Measurements from ENCODE around the gene FMNL2. TPM values are rescaled to one million over a fixed set of nuclear protein-coding genes. Genes with fewer than 3 reads are reported as not detected.
"Not testable (repeated sequence)": the region's sequence is repeated elsewhere in the genome, so short reads cannot be mapped to it uniquely, and the experiment has no call there.

Gene FMNL2
- polyA plus RNA-seq, 1 donor, result 20.4 TPM

DNA sequence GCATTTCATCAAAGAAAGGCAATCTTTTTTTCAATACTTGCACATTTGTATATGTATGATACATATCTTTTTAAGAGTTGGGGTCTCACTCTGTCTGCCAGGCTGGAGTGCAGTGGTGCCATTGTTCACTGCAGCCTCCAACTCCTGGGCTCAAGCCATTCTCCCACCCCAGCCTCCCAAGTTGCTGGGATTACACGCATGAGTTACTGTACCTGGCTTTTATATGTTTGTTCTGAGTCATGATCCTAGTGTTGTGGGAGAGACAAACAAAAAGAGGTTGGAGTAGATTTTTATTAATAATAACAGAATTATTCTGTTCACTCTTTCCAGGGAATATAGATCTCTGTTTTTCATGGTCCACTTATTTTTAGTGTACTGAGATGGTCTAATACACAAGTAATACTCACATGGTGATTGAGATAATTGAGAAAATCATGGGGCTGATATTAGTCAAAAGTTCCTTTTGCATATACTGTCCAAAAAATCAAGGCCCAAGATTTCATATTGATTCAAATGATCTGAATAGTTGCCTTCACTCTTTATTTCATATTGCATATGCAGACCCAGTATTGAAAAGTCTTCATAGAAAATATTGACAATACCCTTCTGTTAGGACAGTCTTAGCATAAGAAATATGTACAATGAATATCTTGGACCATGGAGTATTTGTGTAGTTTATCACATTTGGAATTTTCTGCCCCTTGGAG, 138.3 kb downstream of the FMNL2 start:
- DNase-seq, result no peak

DNA sequence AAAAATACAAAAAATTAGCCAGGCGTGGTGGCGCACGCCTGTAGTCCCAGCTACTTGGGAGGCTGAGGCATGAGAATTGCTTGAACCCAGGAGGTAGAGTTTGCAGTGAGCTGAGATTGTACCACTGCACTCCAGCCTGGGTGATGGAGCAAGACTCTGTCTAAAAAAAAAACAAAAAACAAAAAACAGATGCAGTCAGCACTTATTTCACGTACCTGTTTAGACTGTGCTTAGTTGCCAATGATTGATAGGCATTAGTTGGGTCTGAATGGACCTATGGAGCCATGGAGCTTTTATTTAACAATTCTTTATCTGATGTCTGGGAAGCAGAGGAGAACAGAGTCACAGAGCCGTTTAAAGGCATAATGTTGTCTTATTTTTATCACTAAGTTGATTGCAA, 139.5 kb downstream of the FMNL2 start:
- DNase-seq, result not testable (repeated sequence)

DNA sequence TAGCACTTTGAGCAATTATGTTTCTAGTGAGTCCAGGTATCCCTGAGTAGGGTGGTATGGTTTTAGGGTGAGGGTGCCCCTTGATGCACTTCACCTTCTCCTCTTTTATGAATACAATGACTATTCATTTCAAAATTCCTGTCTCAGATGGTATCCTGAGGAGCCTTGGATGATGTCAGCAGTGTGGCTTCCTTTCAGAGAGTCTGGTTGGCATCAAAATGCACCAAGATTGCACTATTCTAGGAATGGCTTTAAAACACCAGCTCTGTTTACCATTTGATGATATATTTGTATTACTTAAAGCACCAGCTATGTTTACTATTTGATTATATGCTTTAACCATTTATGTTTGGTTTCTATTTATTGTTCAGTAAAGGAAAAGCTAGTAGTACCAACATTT, 141.0 kb downstream of the FMNL2 start:
- DNase-seq, result no peak

DNA sequence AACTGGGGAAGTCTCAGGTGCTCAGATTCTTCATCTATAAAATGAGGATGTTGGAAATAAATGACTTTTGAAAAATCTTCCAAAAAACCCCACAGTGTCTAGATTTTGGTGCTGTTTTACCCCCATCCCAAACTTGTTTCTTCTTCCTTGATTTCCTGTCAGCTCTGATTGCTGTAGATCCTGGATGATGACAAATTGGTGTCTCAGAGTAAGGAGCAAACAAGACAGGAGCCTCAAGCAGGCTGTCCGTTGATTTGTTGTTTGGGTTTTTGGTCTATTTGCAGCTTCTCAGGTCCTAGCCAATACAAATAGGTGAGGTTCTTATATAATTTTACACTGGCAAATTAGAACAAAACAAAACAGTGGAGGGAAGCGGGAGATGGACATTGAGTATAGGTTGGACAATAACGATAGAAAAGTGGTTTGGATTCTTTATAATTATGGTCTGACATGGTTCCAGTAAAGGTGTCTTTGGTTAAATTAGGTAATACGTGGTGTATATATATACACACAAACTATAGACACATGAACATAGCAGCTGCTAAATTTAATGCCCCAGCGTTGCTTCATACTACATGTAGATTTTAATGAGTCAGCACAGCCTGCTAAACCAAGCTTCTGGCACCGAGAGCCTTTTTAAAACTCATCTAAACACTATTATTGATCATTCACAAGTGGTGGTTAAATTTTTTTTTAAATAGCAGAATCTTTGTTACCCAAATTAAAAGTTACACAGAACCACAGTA, 142.5 kb downstream of the FMNL2 start:
- DNase-seq, result no peak

DNA sequence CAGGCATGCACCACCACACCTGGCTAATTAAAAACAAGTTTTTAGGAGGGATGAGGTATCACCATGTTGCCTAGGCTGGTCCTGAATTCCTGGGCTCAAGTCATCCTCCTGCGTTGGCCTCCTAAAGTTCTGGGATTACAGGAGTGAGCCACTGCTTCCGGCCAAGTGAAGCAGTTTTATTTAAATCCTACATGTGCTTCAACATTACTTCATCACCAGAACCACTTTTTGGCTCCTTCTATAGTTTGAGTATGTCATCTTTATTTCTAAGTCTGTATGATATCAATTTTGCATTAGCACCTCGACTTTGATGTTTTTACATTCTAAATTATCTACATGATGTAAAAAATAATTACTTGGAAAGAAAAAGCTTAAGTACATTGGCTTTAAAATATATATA, 144.3 kb downstream of the FMNL2 start:
- DNase-seq, result no peak

DNA sequence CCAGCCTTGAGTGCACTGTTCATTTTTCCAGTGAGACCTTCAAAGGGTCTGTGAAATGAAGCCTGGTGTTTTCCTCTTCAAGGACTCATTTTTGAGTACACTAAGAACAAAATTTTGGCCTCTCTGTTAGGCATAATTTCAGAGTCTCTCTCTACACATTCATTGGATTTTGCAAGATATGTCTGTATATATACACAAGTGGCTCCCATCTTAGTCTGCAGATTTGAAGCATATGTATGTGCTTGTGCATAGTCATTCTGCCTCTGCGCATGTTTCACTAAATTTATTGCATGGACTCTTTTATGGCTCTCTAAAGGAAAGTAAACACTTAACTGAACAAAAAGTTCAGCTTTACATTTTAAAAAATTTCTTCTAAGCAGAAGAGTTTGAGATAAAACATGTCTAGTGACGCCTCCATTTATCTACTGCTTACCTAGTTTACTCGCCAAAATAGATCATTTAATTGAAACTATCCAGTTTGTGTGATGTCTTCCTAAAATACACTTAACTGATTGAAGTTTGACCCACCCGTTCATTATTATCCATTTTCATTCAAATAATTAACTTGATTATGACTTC, 145.9 kb downstream of the FMNL2 start:
- DNase-seq, result no peak

DNA sequence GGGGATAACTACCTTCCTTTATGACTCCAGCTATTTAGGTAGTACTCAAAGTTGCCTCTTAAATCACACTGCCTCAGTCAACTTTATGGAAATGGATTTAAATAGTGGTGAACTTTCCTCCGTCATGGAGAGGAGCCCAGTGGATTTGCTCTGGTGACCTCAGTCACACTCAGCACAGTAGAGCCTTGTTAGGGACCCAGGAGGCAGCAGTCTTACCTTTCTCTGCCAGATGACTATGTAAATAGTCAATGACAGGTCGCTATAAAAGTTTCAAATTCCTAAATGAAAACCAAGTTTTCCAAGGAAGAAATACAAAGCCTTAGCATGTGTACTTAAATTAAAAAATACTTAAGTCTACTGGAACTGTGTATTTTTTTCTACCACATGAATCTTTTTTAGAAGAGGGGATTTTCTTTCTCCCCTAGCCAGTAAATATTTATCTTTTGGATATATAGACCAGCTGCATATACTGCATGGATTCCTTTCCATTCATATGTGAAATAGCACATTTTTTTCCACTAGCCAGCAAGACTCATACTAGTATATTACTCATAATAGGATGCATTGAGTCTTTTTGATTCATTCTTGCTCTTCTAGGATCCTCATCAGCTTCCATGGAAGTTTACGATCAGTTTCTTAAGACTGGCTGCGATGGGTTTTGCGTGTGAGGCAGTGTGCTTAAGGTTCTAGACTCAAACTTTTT, 147.1 kb downstream of the FMNL2 start:
- DNase-seq, result no peak

DNA sequence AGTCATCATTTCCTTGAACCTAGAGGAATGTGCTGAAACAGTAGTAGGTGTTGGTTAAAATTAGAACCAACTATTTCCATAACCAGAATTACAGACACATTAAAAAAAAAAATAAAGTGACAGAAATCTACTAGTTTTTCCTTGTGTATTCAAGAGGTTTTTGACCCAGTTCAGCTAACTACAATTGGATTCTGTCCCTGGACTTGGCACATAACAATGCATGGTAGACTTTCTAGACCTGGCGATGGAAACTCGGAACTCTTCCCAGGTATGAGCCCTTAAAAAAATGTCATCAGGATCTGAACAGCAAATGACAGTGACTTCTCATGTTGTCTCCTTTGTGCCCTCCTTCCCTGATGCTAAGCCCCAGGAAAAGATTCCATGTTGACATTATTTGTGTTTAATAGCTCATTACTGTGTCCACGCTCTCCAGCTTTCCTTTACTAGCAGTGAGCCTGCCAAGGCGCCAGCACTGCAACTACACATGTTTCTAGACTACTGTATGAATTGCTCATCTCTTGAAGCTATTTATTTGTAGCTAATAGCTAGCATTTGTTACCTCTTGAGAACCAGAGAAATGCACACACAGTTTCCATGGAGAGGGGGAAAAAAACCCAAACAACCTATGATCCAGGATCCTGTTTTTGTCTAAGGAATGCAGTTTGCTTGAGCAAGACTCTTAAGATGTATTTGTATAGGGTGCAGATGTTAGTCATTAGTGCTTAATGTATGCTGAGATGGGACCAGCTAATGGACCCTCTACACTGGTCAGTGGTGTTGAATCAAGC, 148.5 kb downstream of the FMNL2 start:
- DNase-seq, result peak; percentile 79

DNA sequence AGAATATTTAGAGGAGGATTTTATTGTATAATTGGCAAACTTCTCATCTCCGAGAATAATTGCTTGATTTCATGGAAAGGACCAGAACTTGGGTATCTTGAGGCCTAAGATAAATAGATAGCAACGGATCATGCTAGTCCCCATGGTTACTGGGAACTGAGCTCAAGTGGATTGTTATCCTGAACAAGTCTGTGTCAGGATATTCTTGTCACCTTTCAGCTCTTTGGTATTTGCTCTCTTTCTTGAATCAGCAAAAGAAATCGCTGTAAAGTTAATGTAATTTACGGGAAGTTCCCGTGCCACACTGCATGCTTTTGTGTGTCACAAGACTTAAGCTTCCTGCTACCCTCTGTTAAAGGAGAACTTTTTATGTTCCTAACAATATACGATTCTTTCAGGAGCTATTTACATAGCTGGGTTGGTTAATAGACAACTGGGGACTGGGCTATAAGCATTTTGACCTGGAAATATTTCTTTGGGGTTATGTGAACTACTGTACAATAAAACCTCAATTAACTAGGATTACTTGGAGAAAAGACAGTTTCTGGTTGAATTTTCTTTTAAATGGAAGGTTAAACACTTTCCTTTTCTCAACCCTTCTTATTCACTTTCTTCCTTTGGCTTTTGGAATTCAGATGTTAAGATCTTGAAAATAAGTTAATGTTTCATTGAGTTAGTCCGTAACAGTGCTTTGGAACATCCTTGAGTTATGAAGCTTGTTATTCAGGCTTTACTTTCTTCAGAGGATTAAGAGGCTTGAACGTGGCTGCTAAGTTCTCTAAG, 151.2 kb downstream of the FMNL2 start:
- no peak for DNase-seq

DNA sequence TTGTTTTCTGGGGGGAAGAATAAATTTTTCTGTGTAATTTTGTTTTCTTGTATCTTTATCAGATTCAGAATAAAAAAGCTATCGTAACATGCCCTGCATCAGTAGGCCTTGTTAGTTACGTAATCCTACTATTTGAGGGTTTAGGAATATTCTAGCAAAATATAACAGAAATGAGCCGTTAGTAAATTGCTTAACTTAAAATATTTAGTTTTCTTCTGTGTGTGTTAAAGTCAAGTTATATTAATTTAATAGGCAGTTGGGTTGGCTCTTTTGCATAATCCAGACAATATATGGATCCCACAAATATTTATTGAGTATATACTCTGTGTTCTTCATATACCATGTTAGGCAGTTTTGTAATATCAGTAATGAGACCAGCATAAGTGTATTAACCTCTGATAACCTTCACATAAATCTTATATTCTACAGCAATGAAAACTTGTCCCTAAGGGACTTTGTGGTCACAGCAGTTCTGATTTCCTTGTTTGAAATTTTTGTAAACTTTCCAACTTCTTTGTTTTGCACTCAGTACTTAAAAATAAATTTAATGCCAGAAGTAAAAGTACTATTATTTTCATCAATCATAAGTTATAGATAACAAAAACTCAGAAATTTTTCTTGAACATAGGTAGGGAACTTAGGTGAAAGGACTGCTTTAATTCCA, 151.9 kb downstream of the FMNL2 start:
- no peak for DNase-seq

DNA sequence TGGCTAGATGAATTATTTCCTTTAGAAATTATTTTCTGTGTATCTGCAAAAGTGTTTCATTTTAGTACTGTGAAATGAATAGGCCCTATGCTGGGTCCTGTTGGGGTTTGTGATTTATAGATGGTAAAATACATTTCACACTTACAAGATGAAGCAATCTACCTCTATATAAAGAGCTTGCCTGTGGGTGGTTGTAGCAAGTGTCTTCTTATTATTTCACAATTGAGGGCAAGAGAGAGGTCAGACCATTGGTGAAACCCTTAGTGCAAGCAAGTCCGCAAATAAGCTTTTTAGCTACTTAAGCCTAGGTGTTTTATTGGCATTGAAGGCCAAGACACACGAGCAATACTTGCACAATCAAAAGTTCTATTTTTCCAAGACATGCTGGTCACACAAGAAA, 153.1 kb downstream of the FMNL2 start:
- DNase-seq, result no peak

DNA sequence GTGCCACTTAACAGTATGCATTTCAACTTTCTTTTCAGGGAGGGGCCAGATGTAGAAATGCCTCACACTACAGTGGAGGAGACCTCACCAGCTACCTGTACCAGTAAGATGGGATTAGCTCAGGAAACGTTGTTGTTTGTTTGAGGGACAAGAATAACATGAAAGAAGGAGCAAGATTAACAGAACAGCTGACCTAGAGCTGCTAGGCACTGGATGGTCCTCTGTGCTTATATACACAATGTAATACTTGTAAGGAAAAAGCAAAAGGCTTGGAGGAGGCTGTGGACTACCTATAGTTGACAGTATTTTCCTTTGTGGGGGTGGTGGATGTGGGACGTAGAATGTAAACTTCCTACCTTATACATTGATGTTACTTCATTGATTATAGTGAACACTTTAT, 154.4 kb downstream of the FMNL2 start:
- DNase-seq, result no peak

DNA sequence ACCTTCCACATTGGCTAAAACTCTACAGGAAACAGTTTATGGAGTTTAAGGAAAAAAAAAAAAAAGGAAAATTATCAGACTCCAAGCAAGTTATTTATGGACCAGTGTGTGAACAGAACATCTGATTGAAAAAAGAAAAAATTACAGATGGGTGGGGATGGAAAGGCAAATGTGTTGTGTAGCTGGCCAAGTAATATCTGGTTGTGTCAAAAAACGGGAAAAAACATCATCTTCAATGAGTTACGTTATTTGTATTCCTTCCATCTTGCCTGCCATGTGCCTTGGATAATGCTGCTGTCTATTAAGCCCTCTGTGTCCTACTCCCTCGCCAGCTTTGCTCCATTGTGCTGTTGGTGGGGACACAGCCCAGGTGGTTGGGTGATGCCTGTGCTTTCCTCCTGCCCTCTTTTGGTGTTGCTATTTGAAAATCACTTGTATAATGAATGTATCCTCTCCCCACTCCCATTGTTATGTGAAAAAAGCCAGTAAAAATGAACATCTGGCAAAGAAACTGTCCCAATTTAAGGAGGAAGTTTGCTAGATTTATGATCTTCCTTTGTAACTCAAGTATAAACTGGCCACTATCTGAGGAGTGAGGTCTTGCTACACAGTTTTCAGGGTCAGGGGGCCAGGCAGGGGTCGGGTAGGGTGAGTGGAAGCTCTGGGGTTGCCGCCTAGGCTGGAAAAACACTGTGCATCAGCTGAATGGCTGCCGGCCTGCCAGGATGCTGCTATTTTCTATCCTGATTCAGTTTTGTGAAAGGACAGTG, 155.9 kb downstream of the FMNL2 start:
- peak; percentile 66 for DNase-seq

DNA sequence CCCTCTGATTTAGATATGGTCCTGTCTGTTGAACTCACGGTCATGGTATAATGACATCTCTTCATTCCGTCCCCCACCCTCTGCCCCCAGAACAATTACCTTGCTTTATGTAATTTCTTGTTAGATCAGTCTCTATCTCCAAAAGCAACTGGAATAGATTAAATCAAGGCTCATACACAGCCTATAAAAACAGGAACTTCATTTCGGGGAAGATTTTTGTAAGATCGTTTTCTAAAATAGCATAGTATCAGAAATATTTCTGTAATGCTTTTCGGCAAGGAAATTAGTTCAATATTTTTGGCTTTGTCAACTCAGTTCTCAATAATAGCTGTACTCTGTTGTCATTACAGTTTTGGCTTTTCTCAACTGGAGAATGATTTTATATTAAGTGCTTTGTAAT, 157.2 kb downstream of the FMNL2 start:
- no peak for DNase-seq

DNA sequence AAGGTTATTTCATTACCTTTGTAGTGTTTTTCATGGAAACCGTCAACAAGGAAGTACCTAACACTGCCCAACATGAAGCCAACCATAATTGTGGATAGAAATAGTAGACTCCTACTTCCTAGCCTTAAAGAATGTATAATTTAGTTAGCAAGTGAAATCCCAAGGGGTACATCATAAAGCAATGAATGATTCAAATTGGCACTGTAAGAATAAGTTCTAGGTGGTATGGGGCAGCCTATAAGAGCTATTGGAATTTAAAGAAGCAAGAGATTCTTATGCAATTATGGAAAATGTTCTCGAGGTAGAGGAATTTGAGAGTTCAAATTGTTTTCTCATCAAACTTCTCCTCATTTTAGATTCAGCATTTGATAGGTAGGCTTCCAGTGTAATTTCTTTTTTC, 157.9 kb downstream of the FMNL2 start:
- DNase-seq, result no peak

DNA sequence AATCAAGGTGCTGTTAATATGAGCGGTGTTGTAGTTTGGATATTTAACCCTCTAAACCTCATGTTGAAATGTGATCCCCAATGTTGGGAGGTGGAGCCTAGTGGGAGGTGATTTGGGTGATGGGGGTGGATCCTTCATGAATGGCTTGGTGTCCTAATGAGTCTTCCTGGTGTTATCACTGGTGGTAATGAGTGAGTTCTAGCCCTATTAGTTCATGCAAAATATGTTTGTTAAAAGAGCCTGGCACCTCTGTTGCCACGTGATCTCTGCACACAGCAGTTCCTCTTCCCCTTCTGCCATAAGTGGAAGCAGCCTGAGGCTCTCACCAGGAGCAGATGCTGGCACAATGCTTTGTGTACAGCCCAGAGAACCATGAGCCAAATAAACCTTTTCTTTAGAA, 158.4 kb downstream of the FMNL2 start:
- no peak for DNase-seq

DNA sequence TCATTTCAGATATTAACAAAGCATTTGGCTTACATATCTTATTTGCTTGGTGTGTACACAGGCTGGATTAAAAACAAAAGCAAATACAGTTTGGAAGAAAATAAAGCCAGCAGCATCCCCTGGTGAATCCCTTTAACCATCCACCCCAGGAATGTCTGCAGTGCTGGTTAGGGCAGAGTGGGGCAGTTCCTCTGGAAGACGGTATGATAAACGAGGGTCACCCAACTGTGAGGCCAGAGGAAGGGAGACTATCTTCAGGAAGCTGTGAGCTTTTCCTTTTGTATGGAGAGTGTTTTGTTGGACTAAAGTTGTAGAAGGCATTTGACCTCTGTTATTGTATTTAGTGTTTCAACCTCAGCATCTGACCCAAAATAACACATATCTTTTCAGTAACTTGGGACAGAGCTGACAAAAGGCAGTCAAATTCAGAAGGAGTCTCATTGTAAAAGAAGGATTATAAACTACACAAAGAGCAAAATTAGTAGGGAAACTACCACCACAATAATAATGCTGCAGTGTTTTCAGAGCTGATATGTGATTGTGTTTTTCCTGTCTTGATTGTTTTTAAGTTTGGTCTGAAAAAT, 159.1 kb downstream of the FMNL2 start:
- DNase-seq, result no peak

DNA sequence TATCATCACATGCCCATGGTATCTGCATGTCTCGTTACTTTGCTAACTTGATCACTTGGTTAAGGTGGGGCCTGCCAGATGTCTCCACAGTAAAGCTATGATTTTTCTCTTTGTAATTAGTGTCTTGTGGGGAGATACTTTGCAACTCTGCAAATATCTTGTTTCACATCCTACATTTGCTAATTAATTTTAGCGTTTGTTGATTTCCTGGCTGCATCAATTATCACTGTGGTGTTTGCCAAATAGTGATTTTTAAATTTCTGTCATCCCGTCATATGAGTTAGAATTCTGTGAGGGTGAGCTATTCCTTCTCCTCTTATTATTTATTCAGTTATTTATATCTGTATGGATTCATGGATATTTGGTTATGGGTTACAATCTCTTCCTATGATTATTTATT, 161.4 kb downstream of the FMNL2 start:
- no peak for DNase-seq

DNA sequence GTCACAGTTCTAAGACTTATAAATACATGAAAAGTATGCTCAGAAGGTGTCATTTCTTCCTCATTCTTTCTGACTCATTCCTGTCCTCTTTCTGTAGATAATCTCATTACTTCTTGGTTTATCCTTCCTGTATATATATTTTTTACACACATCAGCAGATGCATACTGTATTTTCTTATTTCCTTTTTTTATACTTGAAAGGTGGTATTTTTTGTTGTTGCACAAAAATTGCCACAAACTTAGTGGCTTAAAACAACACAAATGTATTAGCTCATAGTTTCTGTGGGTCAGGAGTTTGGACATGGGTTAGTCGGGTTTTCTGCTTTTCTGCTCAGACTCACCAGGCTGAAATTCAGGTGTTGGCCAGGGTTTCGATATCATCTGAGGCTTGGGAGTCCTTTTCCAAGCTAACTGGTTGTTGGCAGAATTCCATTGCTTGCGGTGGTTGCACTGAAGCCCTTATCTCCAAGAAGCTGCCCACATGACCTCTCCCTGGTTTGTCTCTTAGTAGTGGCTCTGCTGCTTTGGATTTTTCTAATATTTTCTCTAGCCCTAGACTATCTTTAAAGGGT, 162.6 kb downstream of the FMNL2 start:
- DNase-seq, result no peak
